ENCODE results near the gene CEP20.

- TF ChIP-seq POLR2A (IDR thresholded peaks at IDR 0.05; ENCODE audit: low read depth, low read length) (no peak), POLR2AphosphoS5 (IDR thresholded peaks at IDR 0.05; ENCODE audit: low read depth, low read length) (no peak), SPI1 (IDR thresholded peaks at IDR 0.05; ENCODE audit: low read depth, low read length) (no peak)
Measured at GRCh38 chr16:15876503-15876902, 11.9 kb downstream of the CEP20 start.

Data from GM12891 (cell line).